Measurements from ENCODE around the gene MSH5.

MSH5 gene

GRCh38 chr6:31739639-31740396, at the start of gene MSH5:
Gene MSH5 (plus strand): TSS chr6:31740005. CDS start chr6:31740467, 462 bp downstream.
- peak within 1 kb of the TSS; percentile 88 for H3K4me3 ChIP-seq
- peak within 1 kb of the TSS; percentile 33 to 64 for H3K27ac ChIP-seq
- DNase-seq (ENCODE audit: low spot score), result peak; percentile 99
- TF ChIP-seq, protein P1, sequence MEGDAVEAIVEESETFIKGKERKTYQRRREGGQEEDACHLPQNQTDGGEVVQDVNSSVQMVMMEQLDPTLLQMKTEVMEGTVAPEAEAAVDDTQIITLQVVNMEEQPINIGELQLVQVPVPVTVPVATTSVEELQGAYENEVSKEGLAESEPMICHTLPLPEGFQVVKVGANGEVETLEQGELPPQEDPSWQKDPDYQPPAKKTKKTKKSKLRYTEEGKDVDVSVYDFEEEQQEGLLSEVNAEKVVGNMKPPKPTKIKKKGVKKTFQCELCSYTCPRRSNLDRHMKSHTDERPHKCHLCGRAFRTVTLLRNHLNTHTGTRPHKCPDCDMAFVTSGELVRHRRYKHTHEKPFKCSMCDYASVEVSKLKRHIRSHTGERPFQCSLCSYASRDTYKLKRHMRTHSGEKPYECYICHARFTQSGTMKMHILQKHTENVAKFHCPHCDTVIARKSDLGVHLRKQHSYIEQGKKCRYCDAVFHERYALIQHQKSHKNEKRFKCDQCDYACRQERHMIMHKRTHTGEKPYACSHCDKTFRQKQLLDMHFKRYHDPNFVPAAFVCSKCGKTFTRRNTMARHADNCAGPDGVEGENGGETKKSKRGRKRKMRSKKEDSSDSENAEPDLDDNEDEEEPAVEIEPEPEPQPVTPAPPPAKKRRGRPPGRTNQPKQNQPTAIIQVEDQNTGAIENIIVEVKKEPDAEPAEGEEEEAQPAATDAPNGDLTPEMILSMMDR (IDR thresholded peaks at IDR 0.05), result no peak

- H3K27ac ChIP-seq, result no peak overlapping the region
- H3K4me3 ChIP-seq, result no peak overlapping the region
- TF ChIP-seq, protein P1 (IDR thresholded peaks at IDR 0.05), result no peak
- no peak for DNase-seq (ENCODE audit: low spot score)
These were observed 49.4 kb upstream of the MSH5 start for GRCh38 chr6:31690231-31691077.

GRCh38 chr6:31691078-31691463, 48.7 kb upstream of the MSH5 start:
- Histone ChIP-seq H3K4me3 (no peak overlapping the region), H3K27ac (no peak overlapping the region)
- TF ChIP-seq, protein P1 (IDR thresholded peaks at IDR 0.05), result no peak
- no peak for DNase-seq (ENCODE audit: low spot score)

DNA sequence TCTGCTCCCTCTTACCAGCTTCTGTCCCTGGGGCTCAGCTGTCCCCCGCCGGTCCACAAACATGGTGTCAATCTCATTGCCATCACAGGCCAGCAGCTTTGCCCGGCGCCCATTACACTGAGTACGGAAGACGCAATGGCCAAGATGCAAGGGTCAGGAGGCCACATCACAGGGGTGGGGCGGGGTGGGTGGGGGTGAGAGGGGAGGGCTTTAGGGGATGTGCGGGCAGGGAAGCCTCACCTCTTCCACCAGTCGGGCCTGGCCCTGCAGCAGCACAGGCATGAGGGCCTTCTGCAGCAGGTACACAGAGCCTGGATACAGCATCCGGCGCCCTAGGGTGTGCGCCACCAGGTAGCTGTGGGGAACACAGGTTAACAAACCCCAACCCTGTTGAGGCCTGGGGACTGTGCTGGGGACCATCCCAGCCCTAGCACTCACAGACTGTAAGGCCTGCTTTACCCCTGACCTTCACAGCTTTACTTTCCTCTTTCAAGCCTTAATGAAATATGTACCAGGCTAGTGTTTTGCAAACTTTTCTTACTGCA, 48.2 kb upstream of the MSH5 start:
- TF ChIP-seq, protein P1 (IDR thresholded peaks at IDR 0.05), result no peak
- Histone ChIP-seq H3K27ac (no peak overlapping the region), H3K4me3 (no peak overlapping the region)
- no peak for DNase-seq (ENCODE audit: low spot score)

DNA sequence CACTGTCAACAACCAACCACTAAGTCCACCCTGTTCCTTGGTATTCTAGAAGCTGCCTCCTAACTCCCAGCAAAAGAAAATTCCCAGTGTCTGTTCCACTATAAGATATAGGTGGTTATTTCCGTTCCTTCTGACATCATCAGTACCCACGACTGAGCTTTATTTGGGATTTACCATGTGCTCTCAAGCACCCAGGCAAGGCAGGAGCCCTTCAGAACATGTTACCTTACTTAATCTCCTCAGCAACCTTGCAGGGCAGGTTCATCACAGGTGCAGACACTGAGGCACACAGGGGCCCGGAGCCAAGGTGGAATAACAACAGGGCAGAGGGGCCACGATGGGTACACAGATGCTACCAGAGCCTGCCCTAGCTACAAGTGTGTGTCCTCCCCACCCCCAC, 47.5 kb upstream of the MSH5 start:
- TF ChIP-seq, protein P1 (IDR thresholded peaks at IDR 0.05), result no peak
- DNase-seq (ENCODE audit: low spot score), result no peak
- no peak overlapping the region for H3K27ac ChIP-seq

DNA sequence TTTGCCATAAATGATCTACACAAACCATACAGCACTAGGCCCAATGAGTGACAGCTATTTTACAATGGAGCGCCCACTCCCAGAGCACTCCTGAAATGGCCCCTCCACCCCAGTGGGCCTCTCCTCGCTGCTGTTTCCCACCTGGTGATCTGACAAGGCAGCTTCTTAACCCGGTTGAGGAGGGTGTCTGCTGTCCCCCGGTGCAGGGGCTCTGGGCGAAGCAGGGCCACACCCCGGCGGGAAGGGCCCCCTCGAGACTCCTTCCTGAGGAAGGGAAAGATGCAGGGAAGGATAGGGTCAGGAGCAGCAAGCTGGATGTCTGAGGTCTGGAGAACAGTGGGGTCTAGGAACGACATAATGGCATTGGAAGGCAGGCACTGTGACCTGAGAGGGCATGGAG, 46.9 kb upstream of the MSH5 start:
- no peak for DNase-seq (ENCODE audit: low spot score)
- TF ChIP-seq, protein P1 (IDR thresholded peaks at IDR 0.05), result no peak
- H3K4me3 ChIP-seq, result no peak overlapping the region
- H3K27ac ChIP-seq, result no peak overlapping the region

More for the DNA sequence above, 47.5 kb upstream of the MSH5 start:
- H3K4me3 ChIP-seq, result no peak overlapping the region
